Neural progenitor cell (in vitro differentiated cells): ENCODE data around the gene USP54. TPM values are rescaled to one million over a fixed set of nuclear protein-coding genes. Genes with fewer than 3 reads are reported as not detected.

ENCODE experiments used
- DNase-seq: peaks from one replicate; pipeline ENCODE4 v3.0.0-alpha.2; 2016; ENCODE audit warnings: low spot score
- H2AFZ ChIP-seq: fragments of 200-600 bp; sonication (generic); replicated peaks from 2 replicates; pipeline ENCODE4 v1.6.1; 2016; ENCODE audit warnings: antibody characterized with exemption
- H3F3A ChIP-seq: fragments of 200-600 bp; sonication (generic); 2 replicates; pipeline ENCODE4 v1.6.1; 2016; ENCODE audit warnings: antibody characterized with exemption, low read depth
- H3K27ac ChIP-seq: fragments of 200-600 bp; sonication (generic); 2 replicates; pipeline ENCODE4 v1.5.1; 2016; ENCODE audit warnings: mild to moderate bottlenecking
- H3K27me3 ChIP-seq: fragments of 200-600 bp; sonication (generic); 2 replicates; pipeline ENCODE4 v1.6.1; 2016; ENCODE audit warnings: mild to moderate bottlenecking, moderate library complexity
- H3K36me3 ChIP-seq: fragments of 200-600 bp; sonication (generic); 2 replicates; pipeline ENCODE4 v1.5.1; 2016
- H3K4me1 ChIP-seq: fragments of 200-600 bp; sonication (generic); 2 replicates; pipeline ENCODE4 v1.6.1; 2016; ENCODE audit warnings: mixed run types
- H3K4me2 ChIP-seq: fragments of 200-600 bp; sonication (generic); 2 replicates; pipeline ENCODE4 v1.6.1; 2016
- H3K4me3 ChIP-seq: fragments of 200-600 bp; sonication (generic); 2 replicates; pipeline ENCODE4 v1.5.1; 2016
- H3K79me2 ChIP-seq: fragments of 200-600 bp; sonication (generic); 2 replicates; pipeline ENCODE4 v1.6.1; 2016; ENCODE audit warnings: low read depth
- H3K9ac ChIP-seq: fragments of 200-600 bp; sonication (generic); 2 replicates; pipeline ENCODE4 v1.6.1; 2016
- H3K9me3 ChIP-seq: fragments of 200-600 bp; sonication (generic); 2 replicates; pipeline ENCODE4 v1.5.1; 2016; ENCODE audit warnings: low read depth
- H4K20me1 ChIP-seq: fragments of 200-600 bp; sonication (generic); 2 replicates; pipeline ENCODE4 v1.6.1; 2016; ENCODE audit warnings: low read depth
- H3K27ac Mint-ChIP-seq: 3 replicates; pipeline ENCODE4 v1.8.0; 2021; ENCODE audit warnings: mixed read lengths
- H3K27me3 Mint-ChIP-seq: 2 replicates; pipeline ENCODE4 v1.8.0; 2022; ENCODE audit warnings: low read depth, mild to moderate bottlenecking, inconsistent platforms, moderate library complexity, mixed read lengths; ENCODE audit not compliant: insufficient read depth
- H3K36me3 Mint-ChIP-seq: 3 replicates; pipeline ENCODE4 v1.8.0; 2021; ENCODE audit warnings: mixed read lengths
- H3K4me1 Mint-ChIP-seq: 3 replicates; pipeline ENCODE4 v1.8.0; 2021; ENCODE audit warnings: mixed read lengths
- H3K4me3 Mint-ChIP-seq: 3 replicates; pipeline ENCODE4 v1.8.0; 2021; ENCODE audit warnings: mild to moderate bottlenecking, moderate library complexity, mixed read lengths
- H3K9me3 Mint-ChIP-seq: 3 replicates; pipeline ENCODE4 v1.8.0; 2020; ENCODE audit warnings: mixed read lengths
- EZH2 ChIP-seq: fragments of 200-600 bp; sonication (generic); IDR thresholded peaks from 2 replicates; pipeline ENCODE4 v1.6.1; 2017; ENCODE audit warnings: antibody characterized with exemption, mild to moderate bottlenecking, moderate library complexity
- EZH2phosphoT487 ChIP-seq: fragments of 200-600 bp; sonication (generic); IDR thresholded peaks from 2 replicates; pipeline ENCODE4 v1.6.1; 2017; ENCODE audit warnings: antibody characterized with exemption
- total RNA-seq: library from RNA; depleted of rRNA; stranded (reverse); fragments of >200 nt; gene quantifications from 2 replicates; pipeline ENCODE4 v1.2.3, GENCODE V29; 2015; ENCODE audit warnings: low replicate concordance
- TF ChIP-seq, protein P1 (sequence below): fragments of 200-600 bp; sonication (generic); IDR thresholded peaks from 2 replicates; pipeline ENCODE4 v1.5.1; 2017; ENCODE audit warnings: antibody characterized with exemption, mild to moderate bottlenecking

The USP54 gene
- total RNA-seq, 1 donor from 2014 or later = 97.2 TPM

DNA sequence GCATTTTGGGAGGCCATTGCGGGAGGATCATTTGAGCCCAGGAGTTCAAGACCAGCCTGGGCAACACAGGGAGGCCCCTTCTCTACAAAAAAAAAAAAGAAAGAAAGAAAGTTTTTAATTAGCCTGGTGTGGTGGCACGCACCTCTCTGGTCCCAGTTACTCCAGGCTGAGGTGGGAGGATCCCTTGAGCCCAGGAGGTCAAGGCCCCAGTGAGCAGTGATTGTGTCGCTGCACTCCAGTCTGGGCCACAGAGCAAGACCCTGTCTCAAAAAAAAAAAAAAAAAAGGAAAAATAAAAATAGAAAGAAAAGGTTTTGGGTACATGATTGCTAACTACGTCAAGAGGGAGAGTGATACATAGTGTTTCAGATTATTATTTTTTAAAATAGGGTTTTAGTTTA, 2.0 kb upstream of the USP54 start:
- peaks cover 41% of the 10 kb centered on the region for H3K4me1 ChIP-seq
- peaks cover 12% of the 10 kb centered on the region for H4K20me1 ChIP-seq
- H3K27ac ChIP-seq = no peak overlapping the region
- no peaks in the 10 kb centered on the region for H3K9me3 Mint-ChIP-seq
- TF ChIP-seq EZH2 (no peak), EZH2phosphoT487 (no peak)
- TF ChIP-seq, protein P1, sequence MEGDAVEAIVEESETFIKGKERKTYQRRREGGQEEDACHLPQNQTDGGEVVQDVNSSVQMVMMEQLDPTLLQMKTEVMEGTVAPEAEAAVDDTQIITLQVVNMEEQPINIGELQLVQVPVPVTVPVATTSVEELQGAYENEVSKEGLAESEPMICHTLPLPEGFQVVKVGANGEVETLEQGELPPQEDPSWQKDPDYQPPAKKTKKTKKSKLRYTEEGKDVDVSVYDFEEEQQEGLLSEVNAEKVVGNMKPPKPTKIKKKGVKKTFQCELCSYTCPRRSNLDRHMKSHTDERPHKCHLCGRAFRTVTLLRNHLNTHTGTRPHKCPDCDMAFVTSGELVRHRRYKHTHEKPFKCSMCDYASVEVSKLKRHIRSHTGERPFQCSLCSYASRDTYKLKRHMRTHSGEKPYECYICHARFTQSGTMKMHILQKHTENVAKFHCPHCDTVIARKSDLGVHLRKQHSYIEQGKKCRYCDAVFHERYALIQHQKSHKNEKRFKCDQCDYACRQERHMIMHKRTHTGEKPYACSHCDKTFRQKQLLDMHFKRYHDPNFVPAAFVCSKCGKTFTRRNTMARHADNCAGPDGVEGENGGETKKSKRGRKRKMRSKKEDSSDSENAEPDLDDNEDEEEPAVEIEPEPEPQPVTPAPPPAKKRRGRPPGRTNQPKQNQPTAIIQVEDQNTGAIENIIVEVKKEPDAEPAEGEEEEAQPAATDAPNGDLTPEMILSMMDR = no peak
- no peaks in the 10 kb centered on the region for H3K27me3 ChIP-seq
- H3K9me3 ChIP-seq = no peaks in the 10 kb centered on the region
- no peak overlapping the region for H3K9ac ChIP-seq
- peaks cover 39% of the 10 kb centered on the region for H3K79me2 ChIP-seq
- no peak overlapping the region for H2AFZ ChIP-seq
- H3K4me3 ChIP-seq = no peak overlapping the region
- peaks cover 31% of the 10 kb centered on the region for H3F3A ChIP-seq
- peak overlapping the region; percentile 82 for H3K27ac Mint-ChIP-seq
- peaks cover 26% of the 10 kb centered on the region for H3K4me1 Mint-ChIP-seq
- H3K4me3 Mint-ChIP-seq = peak overlapping the region; percentile 14
- H3K36me3 Mint-ChIP-seq = peaks cover 8% of the 10 kb centered on the region
- no peaks in the 10 kb centered on the region for H3K36me3 ChIP-seq
- H3K4me2 ChIP-seq = no peak overlapping the region
- H3K27me3 Mint-ChIP-seq = no peaks in the 10 kb centered on the region
- no peak for DNase-seq

DNA sequence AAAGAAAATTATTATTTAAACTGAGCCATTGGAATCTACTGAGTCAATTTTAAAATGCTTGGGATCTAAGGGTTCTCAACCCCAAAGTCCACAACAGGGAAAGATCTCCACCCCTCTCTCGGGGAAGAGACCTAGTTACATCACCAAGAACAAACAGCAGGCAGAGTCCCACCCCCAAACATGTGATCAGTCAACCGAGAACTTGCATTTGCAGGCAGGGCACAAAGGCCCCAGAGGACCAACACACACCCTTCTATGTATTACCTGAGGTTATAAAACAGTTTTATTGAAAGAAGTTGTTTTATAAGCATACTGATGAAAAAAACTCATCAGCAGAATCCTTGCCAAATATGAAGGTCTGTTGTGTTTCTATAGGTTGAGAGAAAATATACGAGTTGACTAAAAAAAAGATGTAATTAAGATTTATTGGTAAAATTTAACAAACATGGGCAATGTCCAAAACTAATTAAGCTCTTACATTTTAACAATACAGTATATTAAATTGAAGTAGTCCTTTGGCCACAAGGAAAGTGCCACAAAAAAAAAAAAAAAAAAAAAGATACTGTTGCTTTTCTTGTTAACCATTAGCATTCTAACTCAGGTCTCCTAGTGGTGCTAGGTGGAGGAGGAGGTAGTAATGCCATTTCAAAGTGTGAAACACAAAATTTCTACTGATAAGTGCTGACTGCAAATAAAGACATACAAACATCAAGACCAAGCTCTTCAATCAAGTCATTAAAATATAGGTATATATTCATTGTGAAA, 975 bp upstream of the USP54 start:
- no peak overlapping the region for H3K9ac ChIP-seq
- H3F3A ChIP-seq = peaks cover 31% of the 10 kb centered on the region
- TF ChIP-seq EZH2phosphoT487 = no peak
- no peak for TF ChIP-seq EZH2
- TF ChIP-seq, protein P1 = no peak
- no peaks in the 10 kb centered on the region for H3K9me3 Mint-ChIP-seq
- peak overlapping the region; percentile 98 for H3K27ac Mint-ChIP-seq
- peaks cover 41% of the 10 kb centered on the region for H3K4me1 ChIP-seq
- peak overlapping the region; percentile 80 for H3K27ac ChIP-seq
- peak overlapping the region; percentile 63 for H3K4me2 ChIP-seq
- peak; percentile 57 for DNase-seq
- no peaks in the 10 kb centered on the region for H3K27me3 Mint-ChIP-seq
- H2AFZ ChIP-seq = no peak overlapping the region
- H3K79me2 ChIP-seq = peaks cover 49% of the 10 kb centered on the region
- no peaks in the 10 kb centered on the region for H3K9me3 ChIP-seq
- peak overlapping the region; percentile 77 for H3K4me3 Mint-ChIP-seq
- H3K4me3 ChIP-seq = peak overlapping the region; percentile 34
- H4K20me1 ChIP-seq = peaks cover 12% of the 10 kb centered on the region
- no peaks in the 10 kb centered on the region for H3K27me3 ChIP-seq
- no peaks in the 10 kb centered on the region for H3K36me3 ChIP-seq
- peaks cover 26% of the 10 kb centered on the region for H3K4me1 Mint-ChIP-seq
- peaks cover 8% of the 10 kb centered on the region for H3K36me3 Mint-ChIP-seq

DNA sequence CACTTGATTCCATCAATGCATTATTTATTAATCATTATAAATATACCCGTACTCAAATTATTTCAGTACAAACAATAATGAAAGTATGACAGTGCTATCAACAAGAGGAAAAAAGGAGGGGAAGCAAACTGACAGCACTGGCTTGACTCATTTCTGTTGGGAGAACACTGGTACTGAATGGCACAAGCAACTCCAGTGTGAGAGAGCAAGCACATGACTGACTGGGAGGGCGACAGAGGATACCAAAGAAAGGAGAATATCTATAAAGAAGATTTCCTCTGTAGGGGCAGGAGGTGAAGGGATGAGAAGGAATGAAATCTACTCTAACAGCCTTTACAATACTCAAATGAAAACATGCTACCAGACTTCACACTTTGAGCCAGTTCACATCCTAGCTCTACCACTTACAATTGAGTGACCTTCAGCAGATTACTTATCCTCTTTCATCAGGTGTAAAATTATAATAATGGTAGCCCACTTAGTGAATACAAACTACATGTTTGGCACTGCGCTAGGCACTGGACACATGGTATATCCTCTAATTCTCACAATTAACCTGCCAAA, 1.5 kb downstream of the USP54 start:
- H3K9me3 Mint-ChIP-seq = peaks cover 9% of the 10 kb centered on the region
- Histone ChIP-seq H2AFZ (no peak overlapping the region), H3K27me3 (no peaks in the 10 kb centered on the region), H3K9ac (no peak overlapping the region), H3K9me3 (no peaks in the 10 kb centered on the region), H4K20me1 (peaks cover 12% of the 10 kb centered on the region), H3K27ac (no peak overlapping the region), H3K4me2 (peak overlapping the region; percentile 63), H3K4me1 (peaks cover 41% of the 10 kb centered on the region), H3K36me3 (no peaks in the 10 kb centered on the region), H3K4me3 (peak overlapping the region; percentile 34), H3F3A (peaks cover 31% of the 10 kb centered on the region), H3K79me2 (peaks cover 66% of the 10 kb centered on the region)
- H3K27me3 Mint-ChIP-seq = no peaks in the 10 kb centered on the region
- no peak for TF ChIP-seq EZH2
- TF ChIP-seq, protein P1 = no peak
- TF ChIP-seq EZH2phosphoT487 = no peak
- no peak overlapping the region for H3K27ac Mint-ChIP-seq
- DNase-seq = no peak
- no peak overlapping the region for H3K4me3 Mint-ChIP-seq
- H3K36me3 Mint-ChIP-seq = peaks cover 19% of the 10 kb centered on the region
- H3K4me1 Mint-ChIP-seq = peaks cover 26% of the 10 kb centered on the region
